Body of pancreas (tissue), 4 donors: ENCODE measurements around the gene MKI67.

Experiments used
- CTCF ChIP-seq, 7 experiments: fragments of 450-650 bp in 4 of 7; fragments of 200-600 bp in 3 of 7; sonication (generic) in 3 of 7; IDR thresholded peaks; one replicate each; pipeline ENCODE4 v1.5.1; 2016 to 2019; ENCODE audit warnings: antibody characterized with exemption in 7 of 7
- POLR2A ChIP-seq, 3 donors: fragments of 450-650 bp; IDR thresholded peaks; one replicate each; pipeline ENCODE4 v1.6.1; 2016; ENCODE audit warnings: antibody characterized with exemption in 3 of 3, mild to moderate bottlenecking in 2 of 3

GRCh38 chr10:128128582-128128981 lies 2.4 kb upstream of the MKI67 start:
- no peak for TF ChIP-seq POLR2A (IDR thresholded peaks at IDR 0.05)
- no peak for TF ChIP-seq CTCF (IDR thresholded peaks at IDR 0.05)
